ENCODE measurements around the gene SOWAHC.
"Not testable (repeated sequence)": the region's sequence is repeated elsewhere in the genome, so short reads cannot be mapped to it uniquely, and the experiment has no call there.

Gene SOWAHC

GRCh38 chr2:109615637-109616144 is 1.5 kb downstream of the SOWAHC start:
- DNase-seq (ENCODE audit: low read depth): no peak

GRCh38 chr2:109616184-109616583 is 2.0 kb downstream of the SOWAHC start:
- no peak for DNase-seq (ENCODE audit: low read depth)

- no peak for DNase-seq (ENCODE audit: low read depth)
These were observed 5.0 kb downstream of the SOWAHC start for GRCh38 chr2:109619032-109619615.

GRCh38 chr2:109623297-109623696 is 9.1 kb downstream of the SOWAHC start:
- no peak for DNase-seq (ENCODE audit: low read depth)

- DNase-seq (ENCODE audit: low read depth): no peak
These were observed 9.8 kb downstream of the SOWAHC start for GRCh38 chr2:109623923-109624322.

- DNase-seq (ENCODE audit: low read depth): no peak
These were observed 10.2 kb downstream of the SOWAHC start for GRCh38 chr2:109624339-109624738.

GRCh38 chr2:109628321-109628720 is 14.2 kb downstream of the SOWAHC start:
- DNase-seq (ENCODE audit: low read depth): not testable (repeated sequence)

GRCh38 chr2:109629867-109630266 is 15.7 kb downstream of the SOWAHC start:
- no peak for DNase-seq (ENCODE audit: low read depth)

- DNase-seq (ENCODE audit: low read depth): no peak
These were observed 16.6 kb downstream of the SOWAHC start for GRCh38 chr2:109630441-109631430.

- no peak for DNase-seq (ENCODE audit: low read depth)
These were observed 17.6 kb downstream of the SOWAHC start for GRCh38 chr2:109631741-109632140.

- DNase-seq (ENCODE audit: low read depth): no peak
These were observed 18.1 kb downstream of the SOWAHC start for GRCh38 chr2:109632158-109632789.

GRCh38 chr2:109633284-109633961 is 19.3 kb downstream of the SOWAHC start:
- DNase-seq (ENCODE audit: low read depth): no peak

GRCh38 chr2:109635426-109636304 is 21.5 kb downstream of the SOWAHC start:
- DNase-seq (ENCODE audit: low read depth): no peak

- no peak for DNase-seq (ENCODE audit: low read depth)
These were observed 22.2 kb downstream of the SOWAHC start for GRCh38 chr2:109636317-109636716.

GRCh38 chr2:109637749-109638570 is 23.8 kb downstream of the SOWAHC start:
- no peak for DNase-seq (ENCODE audit: low read depth)

GRCh38 chr2:109638795-109639194 is 24.6 kb downstream of the SOWAHC start:
- no peak for DNase-seq (ENCODE audit: low read depth)

- not testable (repeated sequence) for DNase-seq (ENCODE audit: low read depth)
These were observed 25.8 kb downstream of the SOWAHC start for GRCh38 chr2:109640000-109640399.

- no peak for DNase-seq (ENCODE audit: low read depth)
These were observed 30.6 kb downstream of the SOWAHC start for GRCh38 chr2:109644571-109645275.

- DNase-seq (ENCODE audit: low read depth): no peak
These were observed 31.4 kb downstream of the SOWAHC start for GRCh38 chr2:109645412-109646184.
